ENCODE data around the gene ZNF407. TPM values are rescaled to one million over a fixed set of nuclear protein-coding genes. Genes with fewer than 3 reads are reported as not detected.

The ZNF407 gene
- total and polyA plus RNA-seq, 2 of the 13 experiments (the other 11 are each of a cell fraction or from before 2014, with no cell fraction given): 2.3 to 8.7 TPM

DNA sequence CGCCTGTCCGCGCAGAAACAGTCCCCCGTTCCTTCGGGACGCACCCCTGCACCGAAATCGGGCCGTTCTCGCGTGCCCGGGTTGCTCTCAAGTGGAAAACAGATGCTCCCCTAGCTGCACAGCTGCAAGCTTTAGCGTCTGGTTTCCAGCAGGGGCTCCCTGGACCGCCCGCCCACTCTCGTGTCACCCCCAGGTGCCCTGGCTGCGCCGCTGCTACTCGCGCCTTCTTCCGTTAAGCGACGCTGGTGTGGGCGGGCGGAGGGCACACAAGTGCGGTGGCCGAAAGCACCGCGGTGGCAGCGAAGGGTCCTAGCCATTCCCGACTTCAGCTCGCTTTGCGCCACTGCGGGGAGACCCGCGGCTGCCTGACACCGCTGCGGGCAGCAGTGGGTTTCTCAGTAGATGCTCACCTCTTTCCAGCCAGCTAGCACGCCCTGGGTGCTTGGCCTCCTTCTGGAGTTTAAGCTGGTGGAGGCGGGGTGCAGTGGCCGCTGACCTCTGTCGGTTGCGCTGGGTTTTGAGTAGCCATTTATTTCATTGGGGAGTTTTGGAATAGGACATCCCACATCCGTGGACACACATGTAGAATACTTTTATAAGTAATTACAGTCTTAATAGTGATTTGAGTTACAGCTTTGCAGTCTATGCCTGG, 806 bp downstream of the ZNF407 start (continued):
- TF ChIP-seq, protein P1, sequence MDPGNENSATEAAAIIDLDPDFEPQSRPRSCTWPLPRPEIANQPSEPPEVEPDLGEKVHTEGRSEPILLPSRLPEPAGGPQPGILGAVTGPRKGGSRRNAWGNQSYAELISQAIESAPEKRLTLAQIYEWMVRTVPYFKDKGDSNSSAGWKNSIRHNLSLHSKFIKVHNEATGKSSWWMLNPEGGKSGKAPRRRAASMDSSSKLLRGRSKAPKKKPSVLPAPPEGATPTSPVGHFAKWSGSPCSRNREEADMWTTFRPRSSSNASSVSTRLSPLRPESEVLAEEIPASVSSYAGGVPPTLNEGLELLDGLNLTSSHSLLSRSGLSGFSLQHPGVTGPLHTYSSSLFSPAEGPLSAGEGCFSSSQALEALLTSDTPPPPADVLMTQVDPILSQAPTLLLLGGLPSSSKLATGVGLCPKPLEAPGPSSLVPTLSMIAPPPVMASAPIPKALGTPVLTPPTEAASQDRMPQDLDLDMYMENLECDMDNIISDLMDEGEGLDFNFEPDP (CRISPR knock-in tag; conservative IDR thresholded peaks at IDR 0.05): no peak
- TF ChIP-seq ZNF160 (CRISPR knock-in tag; IDR thresholded peaks at IDR 0.05) (0 out of 2 replicates have a peak, but pooled peaks have one; percentile 14), ZNF572 (CRISPR knock-in tag; IDR thresholded peaks at IDR 0.05) (peak; percentile 95; the same call in 1 of the 2 replicates), KLF15 (CRISPR knock-in tag; IDR thresholded peaks at IDR 0.05; ENCODE audit: borderline replicate concordance) (no peak), THAP11 (CRISPR knock-in tag; IDR thresholded peaks at IDR 0.05) (no peak; the same call in 1 of the 2 replicates), KDM6A (CRISPR knock-in tag; IDR thresholded peaks at IDR 0.05; ENCODE audit: low read depth) (no peak), PBX2 (CRISPR knock-in tag; IDR thresholded peaks at IDR 0.05) (no peak), REST (IDR thresholded peaks at IDR 0.05; ENCODE audit: borderline replicate concordance in 1 of 2, low read depth in 1 of 2, low read length in 2 of 2) (no peak), KLF9 (CRISPR knock-in tag; IDR thresholded peaks at IDR 0.05; ENCODE audit: low read depth) (no peak), MIER2 (CRISPR knock-in tag; IDR thresholded peaks at IDR 0.05) (0 out of 2 replicates have a peak, but pooled peaks have one; percentile 17), SAP130 (CRISPR knock-in tag; IDR thresholded peaks at IDR 0.05; ENCODE audit: low read depth) (peak; percentile 53), ZNF3 (CRISPR knock-in tag; IDR thresholded peaks at IDR 0.05) (no peak), ZMAT3 (CRISPR knock-in tag; conservative IDR thresholded peaks at IDR 0.05) (no peak), HMGA1 (CRISPR knock-in tag; conservative IDR thresholded peaks at IDR 0.05) (no peak), ZNF207 (IDR thresholded peaks at IDR 0.05; ENCODE audit: borderline replicate concordance) (no peak), JUN (CRISPR knock-in tag; IDR thresholded peaks at IDR 0.05) (no peak), ZNF264 (CRISPR knock-in tag; IDR thresholded peaks at IDR 0.05) (no peak), ZNF672 (CRISPR knock-in tag; IDR thresholded peaks at IDR 0.05) (no peak), ESRRA (CRISPR knock-in tag; IDR thresholded peaks at IDR 0.05; ENCODE audit: low read depth) (no peak), SKI (IDR thresholded peaks at IDR 0.05; ENCODE audit: partially characterized antibody) (no peak)
- TF ChIP-seq, protein P2, sequence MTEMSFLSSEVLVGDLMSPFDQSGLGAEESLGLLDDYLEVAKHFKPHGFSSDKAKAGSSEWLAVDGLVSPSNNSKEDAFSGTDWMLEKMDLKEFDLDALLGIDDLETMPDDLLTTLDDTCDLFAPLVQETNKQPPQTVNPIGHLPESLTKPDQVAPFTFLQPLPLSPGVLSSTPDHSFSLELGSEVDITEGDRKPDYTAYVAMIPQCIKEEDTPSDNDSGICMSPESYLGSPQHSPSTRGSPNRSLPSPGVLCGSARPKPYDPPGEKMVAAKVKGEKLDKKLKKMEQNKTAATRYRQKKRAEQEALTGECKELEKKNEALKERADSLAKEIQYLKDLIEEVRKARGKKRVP (CRISPR knock-in tag; IDR thresholded peaks at IDR 0.05): no peak
- TF ChIP-seq, protein P3, sequence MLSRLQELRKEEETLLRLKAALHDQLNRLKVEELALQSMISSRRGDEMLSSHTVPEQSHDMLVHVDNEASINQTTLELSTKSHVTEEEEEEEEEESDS (CRISPR knock-in tag; IDR thresholded peaks at IDR 0.05; ENCODE audit: borderline replicate concordance): no peak
- TF ChIP-seq, protein P4, sequence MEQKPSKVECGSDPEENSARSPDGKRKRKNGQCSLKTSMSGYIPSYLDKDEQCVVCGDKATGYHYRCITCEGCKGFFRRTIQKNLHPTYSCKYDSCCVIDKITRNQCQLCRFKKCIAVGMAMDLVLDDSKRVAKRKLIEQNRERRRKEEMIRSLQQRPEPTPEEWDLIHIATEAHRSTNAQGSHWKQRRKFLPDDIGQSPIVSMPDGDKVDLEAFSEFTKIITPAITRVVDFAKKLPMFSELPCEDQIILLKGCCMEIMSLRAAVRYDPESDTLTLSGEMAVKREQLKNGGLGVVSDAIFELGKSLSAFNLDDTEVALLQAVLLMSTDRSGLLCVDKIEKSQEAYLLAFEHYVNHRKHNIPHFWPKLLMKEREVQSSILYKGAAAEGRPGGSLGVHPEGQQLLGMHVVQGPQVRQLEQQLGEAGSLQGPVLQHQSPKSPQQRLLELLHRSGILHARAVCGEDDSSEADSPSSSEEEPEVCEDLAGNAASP (CRISPR knock-in tag; IDR thresholded peaks at IDR 0.05; ENCODE audit: borderline replicate concordance): no peak
